GM19397 (cell line): Measurements from ENCODE around the gene MEGF8.

ENCODE experiments used
- ATAC-seq: cut with Tn5 transposase; IDR thresholded peaks from one replicate; pipeline ENCODE4 v1.9.1; 2021; ENCODE audit warnings: mild to moderate bottlenecking, moderate library complexity; ENCODE audit not compliant: unreplicated experiment

The MEGF8 gene

GRCh38 chr19:42352301-42353259, 27.1 kb downstream of the MEGF8 start:
- no peak for ATAC-seq

GRCh38 chr19:42353341-42354015, 28.0 kb downstream of the MEGF8 start:
- ATAC-seq, result no peak

- ATAC-seq, result no peak
Observed at GRCh38 chr19:42355896-42356295, 30.5 kb downstream of the MEGF8 start.

GRCh38 chr19:42356686-42357085, 31.3 kb downstream of the MEGF8 start:
- no peak for ATAC-seq

- ATAC-seq, result no peak
Observed at GRCh38 chr19:42357290-42357689, 31.9 kb downstream of the MEGF8 start.

- no peak for ATAC-seq
Observed at GRCh38 chr19:42360787-42361544, 35.5 kb downstream of the MEGF8 start.

GRCh38 chr19:42361545-42361910, 36.1 kb downstream of the MEGF8 start:
- ATAC-seq, result no peak

GRCh38 chr19:42362342-42362741, 36.9 kb downstream of the MEGF8 start:
- ATAC-seq, result no peak

GRCh38 chr19:42362891-42363440, 37.5 kb downstream of the MEGF8 start:
- no peak for ATAC-seq

GRCh38 chr19:42363614-42364346, 38.3 kb downstream of the MEGF8 start:
- ATAC-seq, result no peak

GRCh38 chr19:42366673-42367072, 41.2 kb downstream of the MEGF8 start:
- ATAC-seq, result no peak

GRCh38 chr19:42367929-42368328, 42.5 kb downstream of the MEGF8 start:
- no peak for ATAC-seq

GRCh38 chr19:42368360-42368759, 42.9 kb downstream of the MEGF8 start:
- no peak for ATAC-seq

GRCh38 chr19:42368765-42369164, 43.3 kb downstream of the MEGF8 start:
- ATAC-seq, result no peak

- ATAC-seq, result no peak
Observed at GRCh38 chr19:42369433-42370067, 44.1 kb downstream of the MEGF8 start.

GRCh38 chr19:42370068-42370520, 44.7 kb downstream of the MEGF8 start:
- ATAC-seq, result no peak

GRCh38 chr19:42370626-42371175, 45.3 kb downstream of the MEGF8 start:
- no peak for ATAC-seq

- no peak for ATAC-seq
Observed at GRCh38 chr19:42374826-42375376, 49.5 kb downstream of the MEGF8 start.
